PC-3 (cell line): ENCODE results near the gene IL18RAP. TPM values are rescaled to one million over a fixed set of nuclear protein-coding genes. Genes with fewer than 3 reads are reported as not detected.

Experiments used
- ATAC-seq: fragments of 200-7000 bp; cut with Tn5 transposase; 2 replicates; pipeline ENCODE4 v1.9.1; 2020; ENCODE audit warnings: mild to moderate bottlenecking, moderate library complexity
- BruUV-seq: library from RNA; stranded (reverse); fragments of 400-500 nt; replicated peaks from 2 replicates; lab custom pipeline; 2021; lab: Mats Ljungman, UMichigan
- CTCF ChIA-PET: fragments of 300-600 bp; sonication (Branson Sonifier 250); formaldehyde crosslinking; loops from one replicate; lab custom pipeline; 2022; ENCODE audit warnings: antibody characterized with exemption; lab: Charles Lee
- POLR2A ChIA-PET: fragments of 300-600 bp; sonication (Branson Sonifier 250); formaldehyde crosslinking; loops from one replicate; lab custom pipeline; 2022; ENCODE audit warnings: antibody characterized with exemption; ENCODE audit not compliant: unreplicated experiment; lab: Charles Lee
- DNase-seq: peaks from one replicate; pipeline ENCODE4 v3.0.0-alpha.2; 2015
- H2AFZ ChIP-seq: fragments of 300-600 bp; sonication (generic); 2 replicates; pipeline ENCODE4 v1.6.0; 2016; ENCODE audit warnings: antibody characterized with exemption, low read length
- H3F3A ChIP-seq: fragments of 300-600 bp; sonication (generic); one replicate; pipeline ENCODE4 v1.6.0; 2017; ENCODE audit warnings: antibody characterized with exemption, low read length, control low read depth, mild to moderate bottlenecking; ENCODE audit not compliant: unreplicated experiment
- H3K27ac ChIP-seq: fragments of 300-600 bp; sonication (generic); 2 replicates; pipeline ENCODE4 v1.5.1; 2016; ENCODE audit warnings: mild to moderate bottlenecking, low read length
- H3K27me3 ChIP-seq: fragments of 300-600 bp; sonication (generic); 2 replicates; pipeline ENCODE4 v1.6.1; 2016; ENCODE audit warnings: low read length, mixed read lengths
- H3K36me3 ChIP-seq: fragments of 300-600 bp; sonication (generic); 2 replicates; pipeline ENCODE4 v1.6.1; 2016; ENCODE audit warnings: low read depth, mixed run types, low read length, mixed read lengths
- H3K4me1 ChIP-seq: fragments of 300-600 bp; sonication (generic); 2 replicates; pipeline ENCODE4 v1.5.1; 2016; ENCODE audit warnings: low read length; ENCODE audit not compliant: insufficient read depth
- H3K4me2 ChIP-seq: fragments of 300-600 bp; sonication (generic); 2 replicates; pipeline ENCODE4 v1.6.0; 2016; ENCODE audit warnings: low read length
- H3K4me3 ChIP-seq: fragments of 300-600 bp; sonication (generic); 2 replicates; pipeline ENCODE4 v1.5.1; 2016; ENCODE audit warnings: mild to moderate bottlenecking, low read length, mixed read lengths
- H3K79me2 ChIP-seq: fragments of 300-600 bp; sonication (generic); 2 replicates; pipeline ENCODE4 v1.6.1; 2017; ENCODE audit warnings: low read length, mixed read lengths
- H3K9ac ChIP-seq: fragments of 300-600 bp; sonication (generic); 2 replicates; pipeline ENCODE4 v1.6.0; 2016; ENCODE audit warnings: mild to moderate bottlenecking, low read length
- H3K9me2 ChIP-seq: fragments of 300-600 bp; sonication (generic); replicated peaks from 2 replicates; pipeline ENCODE4 v1.6.1; 2016; ENCODE audit warnings: mixed run types, low read length, mixed read lengths
- H3K9me3 ChIP-seq: fragments of 300-600 bp; sonication (generic); 2 replicates; pipeline ENCODE4 v1.6.1; 2016; ENCODE audit warnings: low read length, mixed read lengths
- H4K20me1 ChIP-seq: fragments of 300-600 bp; sonication (generic); 2 replicates; pipeline ENCODE4 v1.6.1; 2016; ENCODE audit warnings: low read length, mixed read lengths
- CTCF ChIP-seq: fragments of 300-600 bp; sonication (generic); conservative IDR thresholded peaks from 2 replicates; pipeline ENCODE4 v1.5.1; 2017; ENCODE audit warnings: antibody characterized with exemption, low read depth, mild to moderate bottlenecking, low read length
- EZH2 ChIP-seq: fragments of 300-600 bp; sonication (generic); IDR thresholded peaks from one replicate; pipeline ENCODE4 v1.6.1; 2017; ENCODE audit warnings: antibody characterized with exemption, mild to moderate bottlenecking, low read length; ENCODE audit not compliant: unreplicated experiment
- EZH2phosphoT487 ChIP-seq: fragments of 300-600 bp; sonication (generic); IDR thresholded peaks from 2 replicates; pipeline ENCODE4 v1.6.1; 2018; ENCODE audit warnings: mild to moderate bottlenecking, antibody characterized with exemption, low read length, borderline replicate concordance
- intact Hi-C: fragments of 100-400 bp; cut with micrococcal nuclease; formaldehyde crosslinking; loops from 2 replicates; pipeline ENCODE4 v1.9.0; 2023
- total RNA-seq: library from RNA; depleted of rRNA; stranded (reverse); fragments of >200 nt; gene quantifications from 2 replicates; pipeline ENCODE4 v1.2.3, GENCODE V29; 2014

IL18RAP gene
- total RNA-seq, 1 experiment from 2014 or later = not detected

GRCh38 chr2:102386867-102387541 lies 36.0 kb upstream of the IL18RAP start:
- Histone ChIP-seq H3K27ac (no peak overlapping the region), H3F3A (no peaks in the 10 kb centered on the region), H3K9ac (no peak overlapping the region), H3K9me2 (no peaks in the 10 kb centered on the region), H4K20me1 (no peaks in the 10 kb centered on the region), H3K4me2 (no peak overlapping the region), H3K4me1 (no peaks in the 10 kb centered on the region), H3K4me3 (no peak overlapping the region), H3K36me3 (peaks cover 4% of the 10 kb centered on the region; the same call in 1 of the 2 replicates), H3K9me3 (peaks cover 10% of the 10 kb centered on the region; the same call in 1 of the 2 replicates), H3K79me2 (no peaks in the 10 kb centered on the region), H3K27me3 (no peaks in the 10 kb centered on the region), H2AFZ (no peak overlapping the region)
- DNase-seq = no peak
- TF ChIP-seq CTCF (no peak), EZH2 (no peak), EZH2phosphoT487 (no peak)
- no TSS peak for BruUV-seq
- ChIA-PET CTCF (no interaction called here), POLR2A (no interaction called here)
- no peak for ATAC-seq
- intact Hi-C loops = no loop called here

GRCh38 chr2:102387763-102388546 lies 35.0 kb upstream of the IL18RAP start:
- ChIA-PET POLR2A (no interaction called here), CTCF (no interaction called here)
- Histone ChIP-seq H3K9me2 (no peaks in the 10 kb centered on the region), H3K4me3 (no peak overlapping the region), H3K9ac (no peak overlapping the region), H3K9me3 (peaks cover 9% of the 10 kb centered on the region; the same call in 1 of the 2 replicates), H3K79me2 (no peaks in the 10 kb centered on the region), H3F3A (no peaks in the 10 kb centered on the region), H3K4me2 (no peak overlapping the region), H3K4me1 (no peaks in the 10 kb centered on the region), H4K20me1 (no peaks in the 10 kb centered on the region), H2AFZ (no peak overlapping the region), H3K27ac (no peak overlapping the region), H3K27me3 (no peaks in the 10 kb centered on the region), H3K36me3 (peaks cover 4% of the 10 kb centered on the region; the same call in 1 of the 2 replicates)
- TF ChIP-seq CTCF (no peak), EZH2 (no peak), EZH2phosphoT487 (no peak)
- DNase-seq = no peak
- no TSS peak for BruUV-seq
- ATAC-seq = no peak
- intact Hi-C loops = no loop called here
